Measurements from ENCODE around the gene ADAM22. TPM values are rescaled to one million over a fixed set of nuclear protein-coding genes. Genes with fewer than 3 reads are reported as not detected.
"Not testable (repeated sequence)": the region's sequence is repeated elsewhere in the genome, so short reads cannot be mapped to it uniquely, and the experiment has no call there.

Gene ADAM22, protein sequence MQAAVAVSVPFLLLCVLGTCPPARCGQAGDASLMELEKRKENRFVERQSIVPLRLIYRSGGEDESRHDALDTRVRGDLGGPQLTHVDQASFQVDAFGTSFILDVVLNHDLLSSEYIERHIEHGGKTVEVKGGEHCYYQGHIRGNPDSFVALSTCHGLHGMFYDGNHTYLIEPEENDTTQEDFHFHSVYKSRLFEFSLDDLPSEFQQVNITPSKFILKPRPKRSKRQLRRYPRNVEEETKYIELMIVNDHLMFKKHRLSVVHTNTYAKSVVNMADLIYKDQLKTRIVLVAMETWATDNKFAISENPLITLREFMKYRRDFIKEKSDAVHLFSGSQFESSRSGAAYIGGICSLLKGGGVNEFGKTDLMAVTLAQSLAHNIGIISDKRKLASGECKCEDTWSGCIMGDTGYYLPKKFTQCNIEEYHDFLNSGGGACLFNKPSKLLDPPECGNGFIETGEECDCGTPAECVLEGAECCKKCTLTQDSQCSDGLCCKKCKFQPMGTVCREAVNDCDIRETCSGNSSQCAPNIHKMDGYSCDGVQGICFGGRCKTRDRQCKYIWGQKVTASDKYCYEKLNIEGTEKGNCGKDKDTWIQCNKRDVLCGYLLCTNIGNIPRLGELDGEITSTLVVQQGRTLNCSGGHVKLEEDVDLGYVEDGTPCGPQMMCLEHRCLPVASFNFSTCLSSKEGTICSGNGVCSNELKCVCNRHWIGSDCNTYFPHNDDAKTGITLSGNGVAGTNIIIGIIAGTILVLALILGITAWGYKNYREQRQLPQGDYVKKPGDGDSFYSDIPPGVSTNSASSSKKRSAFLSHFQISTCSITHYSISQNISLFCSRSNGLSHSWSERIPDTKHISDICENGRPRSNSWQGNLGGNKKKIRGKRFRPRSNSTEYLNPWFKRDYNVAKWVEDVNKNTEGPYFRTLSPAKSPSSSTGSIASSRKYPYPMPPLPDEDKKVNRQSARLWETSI
- total RNA-seq (4.3 TPM), polyA plus RNA-seq (0.96 TPM)
- long read RNA-seq, donor 1 = 0 reads
- long read RNA-seq, donor 2 = 0 reads
- long read RNA-seq, donor 3, partial matches to known transcripts = 137 of 227 reads
- long read RNA-seq, donor 3, other reads (novel, unspliced or antisense) = 90 of 227 reads
- long read RNA-seq, donor 4 = 0 reads
- long read RNA-seq, donor 5, full-length matches to known transcripts = 1 of 1 reads
- long read RNA-seq, donor 5, partial matches to known transcripts = 0 of 1 reads
- long read RNA-seq, donor 5, other reads (novel, unspliced or antisense) = 0 of 1 reads
- long read RNA-seq, donor 6 = 0 reads
- long read RNA-seq, donor 7, partial matches to known transcripts = 108 of 241 reads
- long read RNA-seq, donor 7, other reads (novel, unspliced or antisense) = 133 of 241 reads
- long read RNA-seq, donor 8 = 0 reads
- long read RNA-seq, donor 9 = 0 reads
- long read RNA-seq, donor 10 = 0 reads

GRCh38 chr7:87933953-87934698 lies at the start of gene ADAM22:
Gene ADAM22, plus strand, starts transcription at chr7:87934251. Its CDS starts 215 bp downstream, at chr7:87934466.
- WGBS = under 1% methylated on average over 70 of the region's 70 CpGs
- peak within 1 kb of the TSS; percentile 39 to 46 for H3K27ac ChIP-seq (ENCODE audit: low read depth in 1 of 2, low read length in 1 of 2)

DNA sequence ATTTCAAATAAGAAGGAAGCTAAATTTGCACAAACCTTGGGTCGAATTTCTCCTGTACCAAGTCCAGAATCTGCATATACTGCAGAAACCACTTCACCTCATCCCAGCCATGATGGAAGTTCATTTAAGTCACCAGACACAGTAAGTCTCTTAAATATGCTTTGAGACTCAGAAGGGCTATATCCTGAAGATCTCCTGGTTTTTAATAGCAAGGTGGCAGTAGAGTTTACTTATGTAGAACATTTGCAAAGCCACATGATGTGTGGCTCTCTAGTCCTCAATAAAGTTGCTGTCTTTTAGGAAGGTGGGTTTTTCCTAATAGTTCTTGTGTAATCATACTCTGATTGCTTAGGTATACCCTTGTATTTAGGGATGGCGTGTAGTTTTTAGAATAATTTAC lies 49.0 kb upstream of the ADAM22 start:
- Histone ChIP-seq H3K27me3 (ENCODE audit: control insufficient read depth in 2 of 2, insufficient read depth in 1 of 2, low read length in 1 of 2) (no peaks in the 10 kb centered on the region), H3K36me3 (ENCODE audit: control insufficient read depth in 2 of 2, insufficient read depth in 2 of 2, low read length in 1 of 2) (peaks cover 0 to 39% of the 10 kb centered on the region in 2 donors), H3K4me1 (ENCODE audit: control insufficient read depth in 2 of 2, insufficient read depth in 2 of 2, low read length in 2 of 2) (no peaks in the 10 kb centered on the region), H3K9me3 (ENCODE audit: control insufficient read depth in 2 of 2, insufficient read depth in 1 of 2, low read length in 1 of 2) (no peaks in the 10 kb centered on the region), H3K27ac (ENCODE audit: low read depth in 1 of 2, low read length in 1 of 2) (no peak overlapping the region), H3K4me3 (ENCODE audit: low read length in 2 of 2) (no peak overlapping the region)
- DNase-seq (ENCODE audit: low read depth in 6 of 9, low spot score in 9 of 9) = no peak
- WGBS = 97% methylated on average over 2 of the region's 2 CpGs

More at GRCh38 chr7:87933953-87934698, at the start of gene ADAM22:
- Histone ChIP-seq H3K27me3 (ENCODE audit: control insufficient read depth in 2 of 2, insufficient read depth in 1 of 2, low read length in 1 of 2) (peaks cover 0 to 7% of the 10 kb centered on the region in 2 donors), H3K4me1 (ENCODE audit: control insufficient read depth in 2 of 2, insufficient read depth in 2 of 2, low read length in 2 of 2) (peaks cover 10 to 16% of the 10 kb centered on the region in 2 donors), H3K4me3 (ENCODE audit: low read length in 2 of 2) (peak within 1 kb of the TSS; percentile 71 to 78), H3K36me3 (ENCODE audit: control insufficient read depth in 2 of 2, insufficient read depth in 2 of 2, low read length in 1 of 2) (peaks cover 0 to 3% of the 10 kb centered on the region in 2 donors), H3K9me3 (ENCODE audit: control insufficient read depth in 2 of 2, insufficient read depth in 1 of 2, low read length in 1 of 2) (no peaks in the 10 kb centered on the region)
- peak; percentile 70 to 95 (median 87) for DNase-seq (ENCODE audit: low read depth in 6 of 9, low spot score in 9 of 9)

- Histone ChIP-seq H3K36me3 (ENCODE audit: control insufficient read depth in 2 of 2, insufficient read depth in 2 of 2, low read length in 1 of 2) (peaks cover 0 to 36% of the 10 kb centered on the region in 2 donors), H3K4me1 (ENCODE audit: control insufficient read depth in 2 of 2, insufficient read depth in 2 of 2, low read length in 2 of 2) (no peaks in the 10 kb centered on the region), H3K27ac (ENCODE audit: low read depth in 1 of 2, low read length in 1 of 2) (no peak overlapping the region), H3K9me3 (ENCODE audit: control insufficient read depth in 2 of 2, insufficient read depth in 1 of 2, low read length in 1 of 2) (no peaks in the 10 kb centered on the region), H3K27me3 (ENCODE audit: control insufficient read depth in 2 of 2, insufficient read depth in 1 of 2, low read length in 1 of 2) (no peaks in the 10 kb centered on the region), H3K4me3 (ENCODE audit: low read length in 2 of 2) (no peak overlapping the region)
- peak in 2 of 9 donors; percentile 22 to 61 for DNase-seq (ENCODE audit: low read depth in 6 of 9, low spot score in 9 of 9)
Observed at GRCh38 chr7:87886875-87887274, 47.2 kb upstream of the ADAM22 start.

GRCh38 chr7:87895363-87895762 lies 38.7 kb upstream of the ADAM22 start:
- no peaks in the 10 kb centered on the region for H3K9me3 ChIP-seq (ENCODE audit: control insufficient read depth in 2 of 2, insufficient read depth in 1 of 2, low read length in 1 of 2)
- no peaks in the 10 kb centered on the region for H3K4me1 ChIP-seq (ENCODE audit: control insufficient read depth in 2 of 2, insufficient read depth in 2 of 2, low read length in 2 of 2)
- no peaks in the 10 kb centered on the region for H3K27me3 ChIP-seq (ENCODE audit: control insufficient read depth in 2 of 2, insufficient read depth in 1 of 2, low read length in 1 of 2)
- H3K36me3 ChIP-seq (ENCODE audit: control insufficient read depth in 2 of 2, insufficient read depth in 2 of 2, low read length in 1 of 2) = peaks cover 0 to 38% of the 10 kb centered on the region in 2 donors
- DNase-seq (ENCODE audit: low read depth in 6 of 9, low spot score in 9 of 9) = no peak
- no peak overlapping the region for H3K27ac ChIP-seq (ENCODE audit: low read depth in 1 of 2, low read length in 1 of 2)
- no peak overlapping the region for H3K4me3 ChIP-seq (ENCODE audit: low read length in 2 of 2)
- WGBS = 100% methylated on average over 2 of the region's 2 CpGs

GRCh38 chr7:87899255-87899654 lies 34.8 kb upstream of the ADAM22 start:
- no peak overlapping the region for H3K27ac ChIP-seq (ENCODE audit: low read depth in 1 of 2, low read length in 1 of 2)
- no peaks in the 10 kb centered on the region for H3K27me3 ChIP-seq (ENCODE audit: control insufficient read depth in 2 of 2, insufficient read depth in 1 of 2, low read length in 1 of 2)
- H3K4me1 ChIP-seq (ENCODE audit: control insufficient read depth in 2 of 2, insufficient read depth in 2 of 2, low read length in 2 of 2) = no peaks in the 10 kb centered on the region
- H3K36me3 ChIP-seq (ENCODE audit: control insufficient read depth in 2 of 2, insufficient read depth in 2 of 2, low read length in 1 of 2) = peaks cover 3 to 49% of the 10 kb centered on the region in 2 donors
- H3K9me3 ChIP-seq (ENCODE audit: control insufficient read depth in 2 of 2, insufficient read depth in 1 of 2, low read length in 1 of 2) = no peaks in the 10 kb centered on the region
- DNase-seq (ENCODE audit: low read depth in 6 of 9, low spot score in 9 of 9) = no peak
- WGBS = 100% methylated on average over 2 of the region's 2 CpGs
- no peak overlapping the region for H3K4me3 ChIP-seq (ENCODE audit: low read length in 2 of 2)

GRCh38 chr7:87907136-87907906 lies 26.7 kb upstream of the ADAM22 start:
- not testable (repeated sequence) for H3K9me3 ChIP-seq (ENCODE audit: control insufficient read depth in 2 of 2, insufficient read depth in 1 of 2, low read length in 1 of 2); H3K4me1 ChIP-seq (ENCODE audit: control insufficient read depth in 2 of 2, insufficient read depth in 2 of 2, low read length in 2 of 2); H3K27ac ChIP-seq (ENCODE audit: low read depth in 1 of 2, low read length in 1 of 2); H3K4me3 ChIP-seq (ENCODE audit: low read length in 2 of 2); DNase-seq (ENCODE audit: low read depth in 6 of 9, low spot score in 9 of 9); H3K27me3 ChIP-seq (ENCODE audit: control insufficient read depth in 2 of 2, insufficient read depth in 1 of 2, low read length in 1 of 2)
- peaks cover 7 to 33% of the 10 kb centered on the region in 2 donors for H3K36me3 ChIP-seq (ENCODE audit: control insufficient read depth in 2 of 2, insufficient read depth in 2 of 2, low read length in 1 of 2)
- WGBS = 99% methylated on average over 3 of the region's 3 CpGs

GRCh38 chr7:87908814-87909213 lies 25.2 kb upstream of the ADAM22 start:
- not testable (repeated sequence) for H3K4me3 ChIP-seq (ENCODE audit: low read length in 2 of 2); DNase-seq (ENCODE audit: low read depth in 6 of 9, low spot score in 9 of 9); H3K27ac ChIP-seq (ENCODE audit: low read depth in 1 of 2, low read length in 1 of 2); H3K4me1 ChIP-seq (ENCODE audit: control insufficient read depth in 2 of 2, insufficient read depth in 2 of 2, low read length in 2 of 2); H3K9me3 ChIP-seq (ENCODE audit: control insufficient read depth in 2 of 2, insufficient read depth in 1 of 2, low read length in 1 of 2); H3K27me3 ChIP-seq (ENCODE audit: control insufficient read depth in 2 of 2, insufficient read depth in 1 of 2, low read length in 1 of 2)
- over 99% methylated on average over 4 of the region's 4 CpGs for WGBS
- H3K36me3 ChIP-seq (ENCODE audit: control insufficient read depth in 2 of 2, insufficient read depth in 2 of 2, low read length in 1 of 2) = peaks cover 3 to 27% of the 10 kb centered on the region in 2 donors

Measured in thymus (tissue), 14 donors.